Subcutaneous adipose tissue (tissue), 4 donors: Measurements from ENCODE around the gene ARHGAP6. TPM values are rescaled to one million over a fixed set of nuclear protein-coding genes. Genes with fewer than 3 reads are reported as not detected.

ENCODE experiments used
- total RNA-seq, 4 donors: library from RNA; depleted of rRNA; stranded (reverse); fragments of >200 nt; gene quantifications; one replicate each; pipeline ENCODE4 v1.1.0, GENCODE V29; 2016
- TF ChIP-seq, protein P1 (sequence below): fragments of 450-650 bp; IDR thresholded peaks from one replicate; pipeline ENCODE4 v1.5.1; 2016; ENCODE audit warnings: low read depth, mild to moderate bottlenecking, control low read depth, antibody characterized with exemption, moderate library complexity

The ARHGAP6 gene
- total RNA-seq, 4 donors from 2014 or later = 20.7 to 40.3 (median 30.7) TPM

DNA sequence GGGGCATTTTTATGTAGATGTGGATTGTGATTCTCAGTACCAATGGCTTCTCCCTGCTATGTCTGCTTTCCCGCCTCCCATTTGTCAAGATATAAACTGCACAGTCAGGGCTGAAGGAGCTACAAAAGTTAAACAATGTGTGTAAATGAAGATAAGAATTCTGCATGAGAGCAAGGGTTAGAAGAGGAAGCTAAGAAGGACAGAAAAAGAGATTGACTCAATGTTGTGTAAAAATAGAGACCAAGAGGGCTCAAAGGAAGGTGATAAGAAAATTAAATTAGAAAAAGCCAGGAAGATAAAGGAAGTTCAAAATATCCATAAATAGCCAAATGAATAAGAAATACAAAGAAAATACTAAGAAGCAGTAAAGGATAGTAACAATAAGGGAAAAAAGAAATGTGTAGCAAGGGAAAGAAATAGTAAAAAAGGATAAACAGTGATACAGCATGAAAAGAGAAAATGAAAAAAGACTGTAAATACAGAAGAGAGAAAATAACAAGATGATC is 290.1 kb downstream of the ARHGAP6 start:
- TF ChIP-seq, protein P1, sequence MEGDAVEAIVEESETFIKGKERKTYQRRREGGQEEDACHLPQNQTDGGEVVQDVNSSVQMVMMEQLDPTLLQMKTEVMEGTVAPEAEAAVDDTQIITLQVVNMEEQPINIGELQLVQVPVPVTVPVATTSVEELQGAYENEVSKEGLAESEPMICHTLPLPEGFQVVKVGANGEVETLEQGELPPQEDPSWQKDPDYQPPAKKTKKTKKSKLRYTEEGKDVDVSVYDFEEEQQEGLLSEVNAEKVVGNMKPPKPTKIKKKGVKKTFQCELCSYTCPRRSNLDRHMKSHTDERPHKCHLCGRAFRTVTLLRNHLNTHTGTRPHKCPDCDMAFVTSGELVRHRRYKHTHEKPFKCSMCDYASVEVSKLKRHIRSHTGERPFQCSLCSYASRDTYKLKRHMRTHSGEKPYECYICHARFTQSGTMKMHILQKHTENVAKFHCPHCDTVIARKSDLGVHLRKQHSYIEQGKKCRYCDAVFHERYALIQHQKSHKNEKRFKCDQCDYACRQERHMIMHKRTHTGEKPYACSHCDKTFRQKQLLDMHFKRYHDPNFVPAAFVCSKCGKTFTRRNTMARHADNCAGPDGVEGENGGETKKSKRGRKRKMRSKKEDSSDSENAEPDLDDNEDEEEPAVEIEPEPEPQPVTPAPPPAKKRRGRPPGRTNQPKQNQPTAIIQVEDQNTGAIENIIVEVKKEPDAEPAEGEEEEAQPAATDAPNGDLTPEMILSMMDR = no peak

DNA sequence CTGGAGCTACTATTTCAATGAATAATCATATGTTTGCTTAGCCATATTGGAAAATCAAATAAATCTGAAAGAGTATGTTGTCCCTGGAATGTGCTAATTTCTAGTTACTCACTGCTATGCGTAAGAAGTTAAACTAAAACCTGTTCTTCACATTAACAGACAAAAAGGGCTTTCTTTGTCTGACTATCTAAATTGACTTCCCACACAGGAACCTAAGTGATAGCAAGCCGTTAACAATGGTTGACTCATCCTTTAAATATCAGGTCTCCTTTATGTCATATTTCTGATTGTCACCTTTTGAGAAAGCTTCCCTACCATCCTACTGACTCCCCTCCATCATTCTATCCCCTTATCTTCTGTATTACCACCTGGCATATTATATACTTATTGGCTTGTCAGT is 291.1 kb downstream of the ARHGAP6 start:
- TF ChIP-seq, protein P1 = no peak

DNA sequence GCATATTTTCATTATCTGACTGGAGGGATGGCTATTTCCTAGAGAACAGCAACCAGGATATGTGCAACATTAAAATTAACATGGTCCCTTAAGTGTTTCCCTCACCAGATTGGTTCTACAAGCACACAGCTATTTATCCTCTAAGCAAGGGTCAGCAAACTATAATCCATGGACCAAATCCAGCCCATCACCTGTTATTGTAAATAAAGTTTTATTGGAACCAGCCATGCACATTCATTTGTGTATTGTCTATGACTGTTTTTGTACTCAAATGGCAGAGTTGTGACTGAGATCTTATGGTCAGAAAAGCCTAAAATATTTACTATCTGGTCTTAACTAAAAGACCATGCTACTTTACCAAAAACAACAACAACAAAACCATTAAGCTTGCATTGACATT is 294.6 kb downstream of the ARHGAP6 start:
- TF ChIP-seq, protein P1 = no peak

DNA sequence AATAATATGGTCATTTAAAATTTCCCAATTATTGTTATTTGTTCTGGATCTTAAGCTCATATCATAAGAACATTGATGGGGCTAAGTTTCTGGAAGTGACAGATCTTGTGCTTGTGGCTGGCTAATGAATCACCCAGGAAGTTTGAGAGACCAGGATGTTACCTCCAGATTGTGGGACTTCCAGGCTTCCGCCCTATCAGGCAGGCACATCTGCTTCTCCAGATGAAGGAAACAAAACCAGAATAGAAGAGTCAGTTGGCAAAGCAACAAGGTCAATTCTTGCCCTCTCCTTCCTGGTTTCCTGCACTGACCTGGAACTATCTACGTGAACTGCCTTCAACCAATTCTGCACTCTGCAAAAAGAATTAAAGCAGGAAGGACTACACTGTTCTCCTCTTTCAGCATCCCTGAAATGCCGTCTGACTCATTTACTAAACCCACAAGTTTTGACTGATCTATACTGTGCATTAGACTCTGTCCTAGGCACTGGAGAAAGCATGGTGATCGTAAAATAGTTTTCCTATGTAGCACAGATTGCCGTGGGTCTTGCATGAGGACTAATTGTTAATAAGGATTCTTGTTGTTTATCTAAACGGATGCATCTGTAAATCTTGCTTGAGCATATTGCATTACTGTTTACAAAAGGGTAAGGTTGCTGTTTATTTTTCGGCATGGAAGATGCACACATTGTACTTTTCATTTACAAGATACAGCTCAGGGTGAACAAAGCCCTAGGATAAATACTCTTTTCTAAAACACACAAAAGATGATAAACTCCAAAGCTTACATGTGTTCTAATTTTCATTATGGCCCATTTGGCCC is 297.9 kb downstream of the ARHGAP6 start:
- TF ChIP-seq, protein P1 = no peak

DNA sequence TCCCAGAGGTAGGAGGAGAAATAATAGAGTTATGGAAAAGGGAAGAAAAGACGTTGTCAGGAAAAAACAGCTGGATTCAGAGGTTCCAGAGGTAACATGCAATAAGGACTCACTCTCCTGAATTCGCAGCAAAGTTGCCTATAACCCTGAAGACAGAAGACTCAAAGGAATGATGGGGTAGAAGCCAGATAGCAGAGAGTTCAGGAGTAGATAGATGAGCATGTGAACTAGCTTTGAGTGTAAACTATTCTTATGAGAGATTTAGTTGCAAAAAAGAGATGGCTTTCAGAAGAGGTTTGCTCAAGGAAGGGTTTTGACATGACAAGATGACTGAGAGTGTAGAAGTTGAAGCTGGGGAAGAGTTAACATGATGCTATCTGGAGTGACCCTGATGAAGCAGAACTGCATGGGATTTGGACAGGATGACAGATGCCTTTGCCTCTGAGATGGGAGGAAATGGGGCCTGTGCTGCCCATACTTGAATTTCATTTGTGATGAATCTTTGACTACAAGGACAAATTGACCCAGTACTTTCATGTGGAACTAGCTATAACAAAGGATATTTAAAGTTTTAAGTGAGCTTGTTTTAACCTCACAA is 298.6 kb downstream of the ARHGAP6 start:
- TF ChIP-seq, protein P1 = no peak

DNA sequence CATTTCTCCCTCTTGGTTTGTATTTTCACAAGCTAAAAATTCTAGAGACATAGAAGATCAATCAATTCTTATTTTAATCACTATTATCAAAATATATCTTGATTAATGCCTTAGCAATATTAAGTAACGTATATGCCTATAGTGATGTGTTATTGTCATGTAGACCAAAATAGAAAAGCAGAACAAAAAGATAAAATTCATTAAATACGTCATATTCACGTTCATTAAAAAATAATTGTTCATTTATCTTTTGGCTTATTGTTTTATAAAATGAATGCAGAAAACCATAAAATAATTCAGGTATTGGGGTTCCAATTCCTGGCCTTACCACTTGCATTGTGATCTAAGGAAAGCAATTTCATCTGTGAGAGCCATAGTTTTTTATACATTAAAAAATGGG is 300.3 kb downstream of the ARHGAP6 start:
- TF ChIP-seq, protein P1 = no peak

DNA sequence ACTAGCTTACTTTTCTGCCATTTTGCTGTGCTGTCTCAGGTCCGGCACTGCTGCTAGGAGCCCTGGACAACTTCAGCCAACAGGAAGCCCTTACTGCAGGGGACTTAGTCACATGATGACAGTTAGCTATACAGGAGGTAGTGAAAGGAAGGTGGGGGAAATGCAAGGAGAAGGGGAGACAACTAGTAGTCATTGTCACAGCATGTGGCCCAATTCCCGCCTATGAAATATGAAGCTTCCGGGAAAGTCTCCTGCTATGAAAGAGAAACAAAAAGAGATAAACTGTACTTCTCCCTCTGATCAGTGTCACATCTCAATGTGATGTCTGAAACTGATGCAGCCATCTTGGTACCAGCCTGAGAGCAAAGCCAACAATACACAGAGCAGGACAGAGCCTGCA is 300.9 kb downstream of the ARHGAP6 start:
- TF ChIP-seq, protein P1 = no peak
